OCI-LY1 (cell line): Measurements from ENCODE around the gene DNAJC28.

Experiments
- EZH2 ChIP-seq: fragments of 200-600 bp; sonication (generic), shearing (Covaris generic); IDR thresholded peaks from 2 replicates; pipeline ENCODE4 v1.8.0; 2017; ENCODE audit warnings: borderline replicate concordance, mixed run types, mild to moderate bottlenecking, antibody characterized with exemption, low read length, moderate library complexity, mixed read lengths
- TF ChIP-seq, protein P1 (sequence below): fragments of 200-600 bp; sonication (generic), shearing (Covaris generic); IDR thresholded peaks from 2 replicates; pipeline ENCODE4 v1.5.1; 2017; ENCODE audit warnings: mild to moderate bottlenecking, antibody characterized with exemption, low read length, moderate library complexity, mixed read lengths

DNA sequence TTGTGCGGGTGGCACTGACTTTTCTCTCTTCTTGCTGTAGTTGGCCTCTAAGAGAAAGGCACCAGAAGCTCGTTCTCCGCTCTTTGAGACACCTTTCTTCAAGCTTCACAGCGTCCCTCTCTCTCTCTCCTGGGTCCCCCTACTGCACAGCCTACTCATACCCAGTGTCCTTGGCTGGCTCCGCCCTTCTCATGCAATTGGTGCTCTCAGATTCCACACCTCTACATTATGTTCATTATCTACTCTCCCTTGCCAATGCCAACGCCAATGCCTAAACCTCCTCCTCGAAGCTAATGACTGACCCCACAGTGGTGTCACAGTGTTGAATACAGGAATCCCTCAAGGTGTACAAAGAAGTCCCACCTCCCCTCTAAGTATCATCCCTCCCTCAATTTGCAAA lies 4.8 kb upstream of the DNAJC28 start:
- TF ChIP-seq, protein P1, sequence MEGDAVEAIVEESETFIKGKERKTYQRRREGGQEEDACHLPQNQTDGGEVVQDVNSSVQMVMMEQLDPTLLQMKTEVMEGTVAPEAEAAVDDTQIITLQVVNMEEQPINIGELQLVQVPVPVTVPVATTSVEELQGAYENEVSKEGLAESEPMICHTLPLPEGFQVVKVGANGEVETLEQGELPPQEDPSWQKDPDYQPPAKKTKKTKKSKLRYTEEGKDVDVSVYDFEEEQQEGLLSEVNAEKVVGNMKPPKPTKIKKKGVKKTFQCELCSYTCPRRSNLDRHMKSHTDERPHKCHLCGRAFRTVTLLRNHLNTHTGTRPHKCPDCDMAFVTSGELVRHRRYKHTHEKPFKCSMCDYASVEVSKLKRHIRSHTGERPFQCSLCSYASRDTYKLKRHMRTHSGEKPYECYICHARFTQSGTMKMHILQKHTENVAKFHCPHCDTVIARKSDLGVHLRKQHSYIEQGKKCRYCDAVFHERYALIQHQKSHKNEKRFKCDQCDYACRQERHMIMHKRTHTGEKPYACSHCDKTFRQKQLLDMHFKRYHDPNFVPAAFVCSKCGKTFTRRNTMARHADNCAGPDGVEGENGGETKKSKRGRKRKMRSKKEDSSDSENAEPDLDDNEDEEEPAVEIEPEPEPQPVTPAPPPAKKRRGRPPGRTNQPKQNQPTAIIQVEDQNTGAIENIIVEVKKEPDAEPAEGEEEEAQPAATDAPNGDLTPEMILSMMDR: no peak
- TF ChIP-seq EZH2: no peak
